IPS-15b (cell line): Measurements from ENCODE around the gene JPH4.
"Not testable (repeated sequence)": the region's sequence is repeated elsewhere in the genome, so short reads cannot be mapped to it uniquely, and the experiment has no call there.

Source experiments
- H3K27me3 ChIP-seq: one replicate; pipeline ENCODE4 v1.6.1; 2013; ENCODE audit warnings: low read length; ENCODE audit not compliant: control insufficient read depth, insufficient read depth
- H3K36me3 ChIP-seq: one replicate; pipeline ENCODE4 v1.6.1; 2013; ENCODE audit warnings: low read length; ENCODE audit not compliant: control insufficient read depth, insufficient read depth
- H3K4me1 ChIP-seq: one replicate; pipeline ENCODE4 v1.6.1; 2013; ENCODE audit warnings: mild to moderate bottlenecking, low read length; ENCODE audit not compliant: control insufficient read depth, insufficient read depth
- H3K4me3 ChIP-seq: one replicate; pipeline ENCODE4 v1.5.1; 2013; ENCODE audit warnings: low read depth, low read length
- H3K9ac ChIP-seq: one replicate; pipeline ENCODE4 v1.6.1; 2013; ENCODE audit warnings: low read depth, mild to moderate bottlenecking, low read length
- H3K9me3 ChIP-seq: one replicate; pipeline ENCODE4 v1.6.1; 2013; ENCODE audit warnings: mild to moderate bottlenecking, low read length; ENCODE audit not compliant: control insufficient read depth, insufficient read depth

The JPH4 gene

DNA sequence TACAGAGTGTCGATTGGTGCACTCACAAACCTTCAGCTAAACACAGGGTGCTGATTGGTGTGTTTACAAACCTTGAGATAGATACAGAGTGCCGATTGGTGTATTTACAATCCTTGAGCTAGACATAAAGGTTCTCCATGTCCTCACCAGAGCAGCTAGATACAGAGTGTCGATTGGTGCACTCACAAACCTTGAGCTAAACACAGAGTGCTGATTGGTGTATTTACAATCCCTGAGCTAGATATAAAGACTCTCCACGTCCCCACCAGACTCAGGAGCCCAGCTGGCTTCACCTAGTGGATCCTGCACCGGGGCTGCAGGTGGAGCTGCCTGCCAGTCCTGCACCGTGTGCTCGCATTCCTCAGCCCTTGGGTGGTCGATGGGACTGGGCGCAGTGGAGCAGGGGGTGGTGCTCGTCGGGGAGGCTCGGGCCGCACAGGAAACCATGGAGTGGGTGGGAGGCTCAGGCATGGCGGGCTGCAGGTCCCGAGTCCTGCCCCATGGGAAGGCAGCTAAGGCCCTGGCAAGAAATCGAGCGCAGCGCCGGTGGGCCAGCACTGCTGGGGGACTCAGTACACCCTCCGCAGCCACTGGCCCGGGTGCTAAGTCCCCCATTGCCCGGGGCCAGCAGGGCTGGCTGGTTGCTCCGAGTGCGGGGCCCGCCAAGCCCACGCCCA is 6.1 kb upstream of the JPH4 start:
- H3K36me3 ChIP-seq, H3K4me3 ChIP-seq, H3K27me3 ChIP-seq, H3K9ac ChIP-seq, H3K4me1 ChIP-seq, H3K9me3 ChIP-seq: not testable (repeated sequence)

DNA sequence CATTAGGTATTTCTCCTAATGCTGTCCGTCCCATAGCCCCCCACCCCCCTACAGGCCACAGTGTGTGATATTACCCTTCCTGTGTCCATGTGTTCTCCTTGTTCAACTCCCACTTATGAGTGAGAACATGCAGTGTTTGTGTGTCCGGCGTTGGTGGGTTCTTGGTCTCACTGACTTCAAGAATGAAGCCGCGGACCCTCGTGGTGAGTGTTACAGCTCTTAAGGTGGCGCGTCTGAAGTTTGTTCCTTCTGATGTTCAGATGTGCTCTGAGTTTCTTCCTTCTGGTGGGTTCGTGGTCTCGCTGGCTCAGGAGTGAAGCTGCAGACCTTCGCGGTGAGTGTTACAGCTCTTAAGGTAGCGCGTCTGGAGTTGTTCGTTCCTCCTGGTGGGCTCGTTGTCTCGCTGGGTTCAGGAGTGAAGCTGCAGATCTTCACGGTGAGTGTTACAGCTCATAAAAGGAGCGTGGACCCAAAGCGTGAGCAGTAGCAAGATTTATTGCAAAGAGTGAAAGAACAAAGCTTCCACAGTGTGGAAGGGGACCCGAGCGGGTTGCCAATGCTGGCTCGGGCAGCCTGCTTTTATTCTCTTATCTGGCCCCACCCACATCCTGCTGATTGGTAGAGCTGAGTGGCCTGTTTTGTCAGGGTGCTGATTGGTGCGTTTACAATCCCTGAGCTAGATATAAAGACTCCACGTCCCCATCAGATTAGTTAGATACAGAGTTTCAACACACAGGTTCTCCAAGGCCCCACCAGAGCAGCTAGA is 5.4 kb upstream of the JPH4 start:
- H3K4me3 ChIP-seq, H3K9me3 ChIP-seq, H3K36me3 ChIP-seq, H3K9ac ChIP-seq, H3K27me3 ChIP-seq, H3K4me1 ChIP-seq: not testable (repeated sequence)

DNA sequence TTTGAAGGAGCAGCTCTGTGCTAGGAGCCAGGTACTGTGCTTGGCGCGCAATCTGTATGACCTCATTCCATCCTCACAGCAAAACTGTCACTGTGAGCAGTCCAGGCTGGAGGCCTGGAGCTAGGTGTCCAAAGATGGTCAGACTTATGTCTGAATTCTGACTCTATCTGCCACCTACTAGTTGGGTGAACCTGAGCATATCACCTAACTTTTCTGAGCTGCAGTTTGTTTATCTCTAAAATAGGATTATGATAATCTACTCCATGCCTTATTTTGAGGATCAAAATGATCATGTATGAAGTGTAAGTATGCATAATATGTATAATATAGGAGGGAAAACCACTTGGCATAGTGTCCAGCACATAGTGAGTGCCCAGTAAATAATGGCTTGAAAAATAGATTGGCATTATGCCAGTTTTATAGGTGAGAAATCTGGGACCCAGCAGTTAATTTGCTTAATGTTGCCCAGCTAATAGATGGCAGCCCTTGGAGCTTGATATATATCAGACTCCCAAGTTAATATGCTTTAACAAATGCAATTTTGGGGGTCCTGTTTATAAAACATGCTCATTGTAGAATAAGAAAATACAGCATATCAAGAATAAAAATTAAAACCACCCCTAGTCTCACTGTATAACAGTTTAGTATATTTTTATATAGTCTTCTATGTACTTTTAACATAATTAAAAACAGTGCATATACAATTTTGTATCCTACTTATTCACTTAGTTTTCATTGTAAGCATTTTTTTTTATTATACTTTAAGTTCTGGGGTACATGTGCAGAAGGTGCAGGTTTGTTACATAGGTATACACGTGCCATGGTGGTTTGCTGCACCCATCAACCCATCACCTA is 4.5 kb upstream of the JPH4 start:
- H3K36me3 ChIP-seq: no peaks in the 10 kb centered on the region
- no peak overlapping the region for H3K9ac ChIP-seq
- peaks cover 6% of the 10 kb centered on the region for H3K4me1 ChIP-seq
- H3K4me3 ChIP-seq: no peak overlapping the region
- no peaks in the 10 kb centered on the region for H3K9me3 ChIP-seq
- H3K27me3 ChIP-seq: peaks cover 6% of the 10 kb centered on the region

DNA sequence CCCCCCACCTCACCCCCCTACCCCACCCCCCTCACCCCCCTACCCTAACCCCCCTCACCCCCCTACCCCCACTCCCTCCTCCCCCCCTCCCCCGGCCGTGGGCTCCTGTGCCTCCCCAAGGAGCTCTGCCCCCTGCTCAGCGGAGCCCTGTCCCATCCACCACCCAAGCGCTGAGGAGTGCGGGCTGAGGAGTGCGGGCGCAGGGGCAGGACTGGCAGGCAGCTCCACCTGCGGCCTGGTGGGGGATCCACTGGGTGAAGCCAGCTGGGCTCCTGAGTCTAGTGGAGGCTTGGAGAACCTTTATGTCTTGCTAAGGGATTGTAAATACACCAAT is 2.3 kb upstream of the JPH4 start:
- no peaks in the 10 kb centered on the region for H3K36me3 ChIP-seq
- no peaks in the 10 kb centered on the region for H3K9me3 ChIP-seq
- peaks cover 6% of the 10 kb centered on the region for H3K4me1 ChIP-seq
- no peak overlapping the region for H3K9ac ChIP-seq
- H3K27me3 ChIP-seq: peaks cover 14% of the 10 kb centered on the region
- H3K4me3 ChIP-seq: no peak overlapping the region

DNA sequence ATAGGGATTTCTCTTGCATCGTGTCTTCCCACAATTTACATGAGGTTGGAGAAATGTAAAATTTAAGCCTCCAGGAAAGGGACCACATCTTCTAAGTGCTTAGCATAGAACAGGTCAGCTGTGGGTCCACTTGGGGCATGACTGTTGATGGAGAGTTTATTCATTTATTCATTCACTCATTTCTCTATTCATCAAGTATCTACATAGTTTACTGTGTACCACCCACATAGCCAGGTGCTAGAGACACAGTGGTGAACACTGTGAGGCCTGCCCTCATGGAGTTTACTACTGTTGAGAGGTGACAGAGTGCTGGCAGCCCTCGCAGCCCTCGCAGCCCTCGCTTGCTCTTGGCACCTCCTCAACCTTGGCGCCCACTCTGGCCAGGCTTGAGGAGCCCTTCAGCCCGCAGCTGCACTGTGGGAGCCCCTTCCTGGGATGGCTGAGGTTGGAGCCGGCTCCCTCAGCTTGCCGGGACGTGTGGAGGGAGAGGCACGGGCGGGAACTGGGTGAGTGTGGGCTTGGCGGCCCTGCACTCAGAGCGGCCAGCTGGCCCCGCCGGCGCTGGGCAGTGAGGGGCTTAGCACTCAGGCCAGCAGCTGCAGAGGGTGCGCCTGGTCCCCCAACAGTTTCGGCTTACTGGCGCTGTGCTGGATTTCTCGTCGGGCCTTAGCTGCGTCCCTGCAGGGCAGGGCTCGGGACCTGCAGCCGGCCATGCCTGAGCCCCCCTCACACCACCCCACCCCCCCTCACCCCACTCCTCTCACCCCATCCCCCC is 1.7 kb upstream of the JPH4 start:
- no peak overlapping the region for H3K9ac ChIP-seq
- H3K4me1 ChIP-seq: peaks cover 6% of the 10 kb centered on the region
- no peaks in the 10 kb centered on the region for H3K9me3 ChIP-seq
- H3K27me3 ChIP-seq: peaks cover 17% of the 10 kb centered on the region
- no peaks in the 10 kb centered on the region for H3K36me3 ChIP-seq
- no peak overlapping the region for H3K4me3 ChIP-seq

DNA sequence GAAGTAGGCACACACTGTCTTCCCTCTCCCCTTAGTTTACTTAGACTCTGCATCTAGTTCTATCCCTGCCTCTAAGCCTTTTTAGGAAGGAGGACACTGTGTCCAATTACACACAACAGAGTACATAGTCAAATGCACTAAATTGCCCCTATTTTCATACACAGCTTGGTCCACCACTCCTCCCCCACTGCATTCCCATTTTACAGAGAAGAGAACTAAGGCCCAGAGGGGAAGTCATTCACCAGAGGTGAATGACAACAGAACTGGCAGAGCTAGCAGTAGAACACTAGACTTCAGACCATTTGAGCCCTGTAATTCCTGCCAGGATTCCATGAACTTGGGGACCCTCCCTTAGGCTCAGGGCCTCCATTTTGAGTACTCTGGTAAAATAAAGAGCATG is 1.1 kb upstream of the JPH4 start:
- Histone ChIP-seq H3K36me3 (no peaks in the 10 kb centered on the region), H3K9ac (no peak overlapping the region), H3K27me3 (peaks cover 23% of the 10 kb centered on the region)

DNA sequence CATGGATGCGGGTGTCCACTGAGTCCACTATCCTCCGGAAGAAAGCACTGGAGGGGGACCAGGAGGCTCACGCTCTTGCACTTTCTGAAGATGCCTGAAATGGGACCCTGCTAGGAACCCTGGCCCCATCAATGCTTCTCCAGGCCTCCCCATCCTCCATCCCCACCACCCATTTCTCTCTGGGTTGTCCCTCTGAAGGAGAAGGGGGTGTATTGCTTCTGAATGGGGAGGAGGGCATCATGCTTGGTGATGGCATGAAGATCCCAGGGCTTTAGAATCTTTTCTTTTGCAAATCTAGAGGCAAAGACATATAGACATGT is 681 bp upstream of the JPH4 start:
- Histone ChIP-seq H3K27me3 (peaks cover 25% of the 10 kb centered on the region), H3K36me3 (no peaks in the 10 kb centered on the region), H3K9ac (no peak overlapping the region), H3K4me1 (peaks cover 6% of the 10 kb centered on the region), H3K9me3 (no peaks in the 10 kb centered on the region), H3K4me3 (peak overlapping the region; percentile 72)

More for the DNA sequence above, 1.1 kb upstream of the JPH4 start:
- Histone ChIP-seq H3K9me3 (no peaks in the 10 kb centered on the region), H3K4me3 (no peak overlapping the region), H3K4me1 (peaks cover 6% of the 10 kb centered on the region)

DNA sequence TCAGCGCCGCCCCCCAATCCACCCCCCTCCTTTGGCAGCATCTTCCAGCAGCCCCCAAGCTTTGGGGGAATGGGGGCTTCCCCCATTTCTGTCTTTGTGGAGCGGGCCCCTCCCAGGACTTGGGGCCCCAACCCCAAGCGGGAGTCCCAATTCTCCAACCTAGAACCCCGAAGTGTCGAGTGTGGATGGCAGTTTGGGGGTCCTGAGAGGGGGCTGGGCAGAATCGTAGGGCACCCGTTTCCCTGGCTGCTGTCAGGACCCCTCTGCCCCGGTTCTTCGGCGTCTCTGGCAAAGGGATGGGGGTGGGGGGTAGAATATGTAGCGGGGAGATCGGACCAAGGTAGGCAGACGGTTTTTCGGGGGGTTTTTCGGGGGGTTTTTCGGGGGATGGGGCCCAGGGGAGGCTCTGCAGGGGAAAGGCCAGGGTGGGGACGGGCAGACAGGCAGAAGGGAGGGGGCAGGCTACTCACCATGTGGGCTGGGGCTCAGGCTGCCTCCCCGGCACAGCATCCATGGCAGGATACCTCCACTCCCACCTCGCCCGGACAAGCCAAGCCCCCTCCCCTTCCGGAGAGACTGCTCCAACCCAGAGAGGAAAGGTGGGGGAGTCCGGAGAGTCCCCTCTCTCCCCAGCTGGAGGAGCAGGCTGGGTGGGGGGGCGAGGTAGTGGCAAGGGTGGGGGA is 739 bp downstream of the JPH4 start:
- Histone ChIP-seq H3K9ac (no peak overlapping the region), H3K4me3 (peak overlapping the region; percentile 72), H3K27me3 (peaks cover 25% of the 10 kb centered on the region)

DNA sequence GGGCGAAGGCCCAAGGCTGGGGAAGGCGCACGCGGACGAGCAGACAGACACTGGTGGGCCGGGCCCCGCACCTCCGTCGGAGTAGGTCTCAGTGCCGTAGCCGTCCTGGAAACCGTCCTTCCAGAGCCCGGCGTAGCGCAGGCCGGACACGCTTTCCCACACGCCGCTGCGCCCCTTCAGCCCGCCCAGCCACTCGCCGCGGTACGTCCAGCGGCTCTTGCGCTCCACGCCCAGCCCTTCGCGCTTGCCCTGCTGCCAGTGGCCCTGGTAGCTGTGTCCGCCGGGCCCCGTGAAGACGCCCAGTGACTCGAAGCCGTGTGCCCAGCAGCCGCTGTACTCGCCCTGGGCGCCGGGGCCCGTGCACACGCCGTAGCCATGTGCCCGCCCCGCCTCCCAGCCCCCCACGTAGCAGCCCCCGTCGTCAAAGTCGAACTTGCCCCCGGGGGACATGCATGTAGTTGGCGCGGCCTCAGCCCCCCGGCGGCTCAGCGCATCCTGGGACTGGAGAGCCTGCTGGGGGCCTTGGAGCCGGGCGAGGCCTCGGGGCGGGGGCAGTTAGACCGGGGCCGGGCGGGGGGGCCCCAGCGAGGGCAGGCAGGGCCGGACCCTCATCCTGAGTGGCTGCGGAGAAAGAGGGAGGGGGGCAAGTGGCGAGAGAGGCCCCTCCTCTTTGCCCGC is 1.4 kb downstream of the JPH4 start:
- Histone ChIP-seq H3K27me3 (peaks cover 25% of the 10 kb centered on the region), H3K9me3 (no peaks in the 10 kb centered on the region)

More for the DNA sequence above, 739 bp downstream of the JPH4 start:
- Histone ChIP-seq H3K9me3 (no peaks in the 10 kb centered on the region), H3K36me3 (no peaks in the 10 kb centered on the region), H3K4me1 (peaks cover 7% of the 10 kb centered on the region)

DNA sequence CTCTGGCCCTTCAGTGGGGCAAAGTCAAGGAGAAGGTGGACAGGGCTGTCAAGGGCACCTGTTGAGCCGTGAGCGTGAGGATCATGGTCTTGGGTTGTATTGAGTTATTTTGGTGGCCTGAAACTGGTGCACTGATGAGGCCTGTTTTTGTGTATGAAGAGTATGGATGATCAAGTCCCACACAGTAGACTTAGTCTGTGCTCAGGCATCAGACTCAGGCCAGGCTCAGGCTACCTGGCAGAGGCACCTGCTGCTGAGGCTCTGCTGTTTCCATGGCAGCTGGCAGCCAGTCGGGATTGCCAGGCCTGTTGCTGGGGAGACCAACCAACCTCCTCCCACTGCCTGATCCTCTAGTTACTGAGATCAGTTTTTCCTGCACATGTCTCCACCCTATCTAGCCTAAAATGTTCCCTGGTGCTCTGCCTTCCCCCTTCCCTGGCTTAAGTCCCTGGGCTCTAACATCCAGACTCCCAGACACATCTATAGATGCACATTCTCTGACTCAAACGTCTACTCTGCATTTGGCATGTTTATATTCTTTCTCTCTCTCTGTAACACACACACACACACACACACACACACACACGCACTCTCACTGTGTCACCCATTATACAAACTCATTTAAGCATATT is 5.1 kb downstream of the JPH4 start:
- no peak overlapping the region for H3K4me3 ChIP-seq
- H3K9me3 ChIP-seq: no peaks in the 10 kb centered on the region
- H3K36me3 ChIP-seq: no peaks in the 10 kb centered on the region
- peaks cover 15% of the 10 kb centered on the region for H3K4me1 ChIP-seq
- H3K27me3 ChIP-seq: peaks cover 20% of the 10 kb centered on the region
- no peak overlapping the region for H3K9ac ChIP-seq

More for the DNA sequence above, 1.4 kb downstream of the JPH4 start:
- H3K36me3 ChIP-seq: no peaks in the 10 kb centered on the region
- peaks cover 7% of the 10 kb centered on the region for H3K4me1 ChIP-seq
- H3K9ac ChIP-seq: no peak overlapping the region
- H3K4me3 ChIP-seq: peak overlapping the region; percentile 72
